ENCODE data around the gene BCORL1. TPM values are rescaled to one million over a fixed set of nuclear protein-coding genes. Genes with fewer than 3 reads are reported as not detected.
A peak's percentile ranks its signal among the peaks of the same experiment; 100 is the strongest.

BCORL1 gene
- total and polyA plus RNA-seq, 2 of the 4 experiments (the other 2 are of a cell fraction) = 0.54 to 1.6 TPM

- Histone ChIP-seq H2AK5ac (ENCODE audit: low read depth, low read length) (no peak overlapping the region), H3K9ac (ENCODE audit: low read depth, low read length) (no peak overlapping the region), H2BK120ac (ENCODE audit: low read depth, low read length) (no peak overlapping the region), H3K9me1 (ENCODE audit: insufficient read depth, low read length) (peaks cover 5% of the 10 kb centered on the region), H4K8ac (ENCODE audit: low read depth in 2 of 2, low read length in 2 of 2) (no peak overlapping the region), H2AK9ac (replicated peaks; ENCODE audit: low read depth, low read length, poor library complexity) (peak overlapping the region; percentile 39), H2BK20ac (ENCODE audit: low read depth, low read length) (no peak overlapping the region), H3K4me1 (ENCODE audit: control insufficient read depth, insufficient read depth, low read length) (peaks cover 4% of the 10 kb centered on the region; the same call in 1 of the 2 replicates), H3K4ac (ENCODE audit: low read depth, low read length) (no peak overlapping the region), H2BK5ac (ENCODE audit: low read depth, low read length, poor library complexity, severe bottlenecking) (no peak overlapping the region), H3K9me3 (ENCODE audit: control insufficient read depth, insufficient read depth, low read length) (no peaks in the 10 kb centered on the region), H4K20me1 (ENCODE audit: insufficient read depth, low read length) (peaks cover 33% of the 10 kb centered on the region), H3K14ac (replicated peaks; ENCODE audit: low read depth, low read length) (no peak overlapping the region), H3K79me1 (ENCODE audit: low read depth in 1 of 2, low read length in 2 of 2) (peaks cover 4 to 41% of the 10 kb centered on the region in 2 experiments; a peak in 2 of 4 replicates), H3K4me3 (ENCODE audit: insufficient read depth, low read depth, low read length) (no peak overlapping the region), H4K5ac (ENCODE audit: low read depth, low read length) (no peak overlapping the region), H3K18ac (ENCODE audit: low read depth, low read length) (no peak overlapping the region), H4K91ac (ENCODE audit: insufficient read depth, low read depth, low read length) (no peak overlapping the region), H2AFZ (replicated peaks; ENCODE audit: low read length, poor library complexity) (no peak overlapping the region), H3K36me3 (ENCODE audit: control insufficient read depth, insufficient read depth, low read length) (no peaks in the 10 kb centered on the region), H3K4me2 (ENCODE audit: low read depth, low read length) (no peak overlapping the region), H3K27ac (ENCODE audit: insufficient read depth, low read length) (no peak overlapping the region), H3K23ac (ENCODE audit: low read depth, low read length) (no peak overlapping the region), H3K56ac (ENCODE audit: extremely low read depth, insufficient read depth, low read length) (no peak overlapping the region), H3K27me3 (ENCODE audit: control insufficient read depth, insufficient read depth, low read length) (no peaks in the 10 kb centered on the region; the same call in 1 of the 2 replicates), H2BK15ac (ENCODE audit: low read depth, low read length) (no peak overlapping the region)
- dilution Hi-C loops (cut with HindIII; ENCODE audit: low sequenced_read_pairs, unreplicated experiment) = no loop called here
- in situ Hi-C loops (cut with MboI; ENCODE audit: low sequenced_read_pairs) = no loop called here
- ATAC-seq (ENCODE audit: low read depth) = no peak
- BruUV-seq (replicated peaks) = no TSS peak
- ChIA-PET CTCF (no interaction called here), POLR2A (ENCODE audit: unreplicated experiment) (no interaction called here)
- intact Hi-C loops (cut with micrococcal nuclease) = no loop called here
- no peak for TF ChIP-seq NFE2L2 (IDR thresholded peaks at IDR 0.05; ENCODE audit: low read depth, low read length)
- no peak for TF ChIP-seq MAFK (IDR thresholded peaks at IDR 0.05; ENCODE audit: low read depth, low read length)
- no peak for TF ChIP-seq MXI1 (IDR thresholded peaks at IDR 0.05; ENCODE audit: borderline replicate concordance, low read depth, low read length)
- TF ChIP-seq SMC3 (IDR thresholded peaks at IDR 0.05; ENCODE audit: low read depth, low read length) = no peak
- no peak for TF ChIP-seq MAZ (IDR thresholded peaks at IDR 0.05; ENCODE audit: borderline replicate concordance, low read depth, low read length)
- TF ChIP-seq CHD1 (IDR thresholded peaks at IDR 0.05; ENCODE audit: low read depth, low read length) = no peak
- no peak for TF ChIP-seq FOS (IDR thresholded peaks at IDR 0.05; ENCODE audit: low read depth, low read length)
- DNase-seq = no peak
- WGBS, 2 experiments (ENCODE audit: extremely low coverage in 2 of 2, insufficient read length in 1 of 2) = no CpG with 5 or more reads among the region's 2 CpGs
Observed at GRCh38 chrX:130093271-130093670, 110.8 kb downstream of the BCORL1 start.

All from IMR-90 (cell line).